Brain microvascular endothelial cell (primary cell): ENCODE measurements around the gene TRIM10.
"Not testable (repeated sequence)": the region's sequence is repeated elsewhere in the genome, so short reads cannot be mapped to it uniquely, and the experiment has no call there.

Source experiments
- DNase-seq: peaks from one replicate; pipeline ENCODE4 v3.0.0-alpha.2; 2020
- H3K27ac ChIP-seq: fragments of 250-450 bp; sonication (Bioruptor Pico); 2 replicates; pipeline ENCODE4 v1.5.1; 2020; ENCODE audit warnings: mild to moderate bottlenecking, moderate library complexity
- H3K27me3 ChIP-seq: fragments of 250-450 bp; sonication (Bioruptor Pico); replicated peaks from 2 replicates; pipeline ENCODE4 v1.5.1; 2020; ENCODE audit warnings: mild to moderate bottlenecking
- H3K36me3 ChIP-seq: fragments of 250-450 bp; sonication (Bioruptor Pico); replicated peaks from 2 replicates; pipeline ENCODE4 v1.5.1; 2020; ENCODE audit warnings: mild to moderate bottlenecking
- H3K4me3 ChIP-seq: 2 replicates; pipeline ENCODE4 v1.5.1; 2011; ENCODE audit warnings: low read depth, mild to moderate bottlenecking, control low read depth, low read length, moderate library complexity
- CTCF ChIP-seq: IDR thresholded peaks from 2 replicates; pipeline ENCODE4 v1.5.1; 2011; ENCODE audit warnings: low read depth, mild to moderate bottlenecking, moderate library complexity, low read length, control low read depth, inconsistent platforms; ENCODE audit errors: missing control alignments
- in situ Hi-C: cut with HindIII; loops from 2 replicates; pipeline ENCODE4 v1.10.0; 2017; ENCODE audit warnings: low sequenced_read_pairs, low pct_ligation_motif_present

TRIM10 gene

GRCh38 chr6:30149234-30149633 is 11.8 kb downstream of the TRIM10 start:
- no peak for TF ChIP-seq CTCF
- H3K4me3 ChIP-seq = no peak overlapping the region
- no peaks in the 10 kb centered on the region for H3K36me3 ChIP-seq
- DNase-seq = no peak
- H3K27me3 ChIP-seq = peaks cover 6% of the 10 kb centered on the region
- in situ Hi-C loops = no loop called here
- H3K27ac ChIP-seq = no peak overlapping the region

- H3K36me3 ChIP-seq = no peaks in the 10 kb centered on the region
- TF ChIP-seq CTCF = no peak
- H3K27ac ChIP-seq = no peak overlapping the region
- no peak overlapping the region for H3K4me3 ChIP-seq
- H3K27me3 ChIP-seq = peaks cover 6% of the 10 kb centered on the region
- no peak for DNase-seq
- in situ Hi-C loops = no loop called here
Observed at GRCh38 chr6:30147096-30147495, 13.9 kb downstream of the TRIM10 start.

GRCh38 chr6:30145818-30146217 is 15.2 kb downstream of the TRIM10 start:
- no peaks in the 10 kb centered on the region for H3K36me3 ChIP-seq
- H3K27ac ChIP-seq = no peak overlapping the region
- peaks cover 6% of the 10 kb centered on the region for H3K27me3 ChIP-seq
- in situ Hi-C loops = no loop called here
- no peak for TF ChIP-seq CTCF
- H3K4me3 ChIP-seq = no peak overlapping the region
- DNase-seq = no peak

- Histone ChIP-seq H3K4me3 (no peak overlapping the region), H3K27ac (no peak overlapping the region), H3K27me3 (peaks cover 6% of the 10 kb centered on the region), H3K36me3 (no peaks in the 10 kb centered on the region)
- DNase-seq = no peak
- no peak for TF ChIP-seq CTCF
- in situ Hi-C loops = no loop called here
Observed at GRCh38 chr6:30144811-30145210, 16.2 kb downstream of the TRIM10 start.

- no peak for DNase-seq
- no peak overlapping the region for H3K27ac ChIP-seq
- H3K27me3 ChIP-seq = peaks cover 6% of the 10 kb centered on the region
- TF ChIP-seq CTCF = no peak
- no peaks in the 10 kb centered on the region for H3K36me3 ChIP-seq
- H3K4me3 ChIP-seq = no peak overlapping the region
- in situ Hi-C loops = no loop called here
Observed at GRCh38 chr6:30143780-30144179, 17.2 kb downstream of the TRIM10 start.

- Histone ChIP-seq H3K27ac (no peak overlapping the region), H3K4me3 (no peak overlapping the region), H3K27me3 (peaks cover 6% of the 10 kb centered on the region), H3K36me3 (no peaks in the 10 kb centered on the region)
- DNase-seq = no peak
- in situ Hi-C loops = no loop called here
- TF ChIP-seq CTCF = no peak
Observed at GRCh38 chr6:30142665-30143064, 18.3 kb downstream of the TRIM10 start.

- H3K27ac ChIP-seq, H3K36me3 ChIP-seq, in situ Hi-C loops, H3K4me3 ChIP-seq, DNase-seq, H3K27me3 ChIP-seq: not testable (repeated sequence)
Observed at GRCh38 chr6:30140240-30140639, 20.8 kb downstream of the TRIM10 start.
